ENCODE results near the gene LRRC1.
"Not testable (repeated sequence)": the region's sequence is repeated elsewhere in the genome, so short reads cannot be mapped to it uniquely, and the experiment has no call there.

Gene LRRC1

GRCh38 chr6:53770780-53771249, 24.0 kb upstream of the LRRC1 start:
- TF ChIP-seq CTCF (IDR thresholded peaks at IDR 0.05; ENCODE audit: low read depth, low read length), result no peak
- no peak overlapping the region for H3K4me3 ChIP-seq (ENCODE audit: low read depth, low read length)

GRCh38 chr6:53771785-53772624, 22.8 kb upstream of the LRRC1 start:
- no peak overlapping the region for H3K4me3 ChIP-seq (ENCODE audit: low read depth, low read length)
- no peak for TF ChIP-seq CTCF (IDR thresholded peaks at IDR 0.05; ENCODE audit: low read depth, low read length)

- no peak for TF ChIP-seq CTCF (IDR thresholded peaks at IDR 0.05; ENCODE audit: low read depth, low read length)
- H3K4me3 ChIP-seq (ENCODE audit: low read depth, low read length), result no peak overlapping the region
Observed at GRCh38 chr6:53773044-53773696, 21.6 kb upstream of the LRRC1 start.

- not testable (repeated sequence) for H3K4me3 ChIP-seq (ENCODE audit: low read depth, low read length)
Observed at GRCh38 chr6:53776152-53776551, 18.7 kb upstream of the LRRC1 start.

- H3K4me3 ChIP-seq (ENCODE audit: low read depth, low read length), result not testable (repeated sequence)
Observed at GRCh38 chr6:53784991-53785390, 9.8 kb upstream of the LRRC1 start.

GRCh38 chr6:53786832-53787231, 8.0 kb upstream of the LRRC1 start:
- H3K4me3 ChIP-seq (ENCODE audit: low read depth, low read length), result no peak overlapping the region
- no peak for TF ChIP-seq CTCF (IDR thresholded peaks at IDR 0.05; ENCODE audit: low read depth, low read length)

- no peak for TF ChIP-seq CTCF (IDR thresholded peaks at IDR 0.05; ENCODE audit: low read depth, low read length)
- no peak overlapping the region for H3K4me3 ChIP-seq (ENCODE audit: low read depth, low read length)
Observed at GRCh38 chr6:53790886-53791285, 3.9 kb upstream of the LRRC1 start.

- TF ChIP-seq CTCF (IDR thresholded peaks at IDR 0.05; ENCODE audit: low read depth, low read length), result no peak
- H3K4me3 ChIP-seq (ENCODE audit: low read depth, low read length), result no peak overlapping the region
Observed at GRCh38 chr6:53792016-53792415, 2.8 kb upstream of the LRRC1 start.

Measured in WI38 (cell line).